UCSD-AML1 (cell line): ENCODE data around the gene HSPA5.
"Not testable (repeated sequence)": the region's sequence is repeated elsewhere in the genome, so short reads cannot be mapped to it uniquely, and the experiment has no call there.

Experiments
- DNase-seq: peaks from one replicate; lab custom pipeline; 2025; ENCODE audit not compliant: unreplicated experiment; lab: John Stamatoyannopoulos, UW

The HSPA5 gene

DNA sequence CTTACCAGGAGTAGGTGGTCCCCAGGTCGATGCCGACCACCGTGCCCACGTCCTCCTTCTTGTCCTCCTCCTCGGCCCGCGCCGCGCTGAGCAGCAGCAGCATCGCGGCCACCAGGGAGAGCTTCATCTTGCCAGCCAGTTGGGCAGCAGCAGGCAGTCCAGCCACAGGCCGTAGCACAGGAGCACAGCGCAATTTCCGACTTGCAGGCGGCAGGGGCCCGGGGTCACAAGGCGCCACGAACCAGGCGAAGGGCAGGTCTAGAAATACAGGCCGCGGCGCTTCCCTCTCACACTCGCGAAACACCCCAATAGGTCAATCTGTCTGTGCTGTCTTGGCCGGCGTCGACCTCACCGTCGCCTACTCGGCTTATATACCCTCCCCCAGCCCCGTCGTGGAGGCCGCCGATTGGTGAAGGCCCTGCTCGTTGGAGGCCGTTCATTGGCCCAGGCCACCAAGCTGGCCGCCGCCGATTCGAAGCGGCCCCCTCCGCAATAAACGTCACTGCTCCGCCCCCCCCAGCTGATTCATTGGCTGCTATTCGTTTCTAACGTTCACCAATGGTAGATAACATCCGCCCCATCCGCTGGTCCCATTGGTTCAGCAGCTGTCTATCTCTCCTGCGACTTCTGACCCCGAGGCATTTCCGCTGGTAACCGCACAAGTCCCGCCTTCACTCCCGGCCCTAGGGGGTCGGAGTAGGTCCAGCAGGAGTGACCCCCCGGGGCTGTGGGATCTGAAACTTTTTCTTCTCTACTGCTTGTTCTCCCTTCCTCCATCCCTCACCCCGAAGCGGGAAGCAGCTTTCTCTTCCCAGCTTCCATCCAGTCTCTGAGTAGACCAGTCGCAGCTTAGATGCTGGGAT lies at the start of gene HSPA5:
TSS of gene HSPA5 (minus strand) at position 344 of the 863 bp plus-strand sequence. CDS start at position 127, 217 bp downstream.
- DNase-seq: peak; percentile 99

DNA sequence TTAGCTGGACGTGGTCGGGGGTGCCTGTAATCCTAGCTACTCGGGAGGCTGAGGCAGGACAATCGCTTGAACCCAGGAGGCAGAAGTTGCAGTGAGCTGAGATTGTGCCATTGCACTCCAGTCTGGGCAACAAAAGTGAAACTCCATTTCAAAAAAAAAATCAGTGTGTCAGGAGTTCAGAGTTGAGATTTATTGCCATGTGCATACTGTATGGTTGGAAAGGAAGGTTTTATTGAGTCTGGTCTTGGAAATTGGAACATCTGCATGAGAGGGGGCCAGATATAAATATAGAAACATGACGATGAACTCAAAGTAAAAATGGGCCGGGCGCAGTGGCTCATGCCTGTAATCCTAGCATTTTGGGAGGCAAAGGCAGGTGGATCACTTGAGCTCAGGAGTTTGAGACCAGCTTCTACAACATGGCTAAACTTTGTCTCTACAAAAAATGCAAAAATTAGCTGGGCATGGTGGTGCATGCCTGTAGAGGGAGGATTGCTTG lies 45.8 kb upstream of the HSPA5 start:
- not testable (repeated sequence) for DNase-seq

DNA sequence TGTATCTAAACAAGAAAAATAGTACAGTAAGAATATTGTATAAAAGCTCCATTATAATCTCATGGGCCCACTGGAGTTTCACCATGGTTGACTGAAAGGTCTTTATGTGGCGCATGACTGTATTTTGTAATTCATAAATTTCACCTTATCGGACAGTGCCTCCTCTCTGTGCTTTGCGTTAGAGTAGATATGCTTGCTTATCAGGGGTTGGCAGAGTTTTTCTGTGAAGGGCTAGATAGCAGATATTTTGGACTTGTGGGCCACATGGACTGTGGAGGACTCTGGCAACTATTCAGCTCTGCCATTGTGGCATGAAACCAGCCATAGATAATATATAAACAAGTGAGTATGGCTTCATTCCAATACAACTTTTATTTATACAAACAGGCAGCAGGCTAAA lies 43.7 kb upstream of the HSPA5 start:
- no peak for DNase-seq

DNA sequence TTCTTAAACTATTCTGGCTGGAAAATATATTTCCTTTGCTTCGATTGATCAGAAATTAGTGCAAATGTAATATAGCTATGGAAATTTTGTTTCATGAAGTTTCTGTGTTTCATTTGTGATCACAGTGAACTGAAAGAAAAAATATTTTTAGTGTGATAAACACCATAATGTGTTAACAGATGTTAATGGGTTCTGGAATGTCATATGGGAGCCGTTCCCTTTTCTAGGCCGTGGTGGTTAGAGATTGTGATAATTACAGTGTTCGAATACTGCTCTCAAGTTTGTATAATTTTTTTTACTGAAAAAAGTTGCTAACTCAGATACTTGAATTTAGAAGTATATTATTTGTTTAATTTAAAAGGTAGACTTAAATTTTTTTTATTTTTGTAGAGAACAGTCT lies 39.8 kb upstream of the HSPA5 start:
- DNase-seq: no peak

DNA sequence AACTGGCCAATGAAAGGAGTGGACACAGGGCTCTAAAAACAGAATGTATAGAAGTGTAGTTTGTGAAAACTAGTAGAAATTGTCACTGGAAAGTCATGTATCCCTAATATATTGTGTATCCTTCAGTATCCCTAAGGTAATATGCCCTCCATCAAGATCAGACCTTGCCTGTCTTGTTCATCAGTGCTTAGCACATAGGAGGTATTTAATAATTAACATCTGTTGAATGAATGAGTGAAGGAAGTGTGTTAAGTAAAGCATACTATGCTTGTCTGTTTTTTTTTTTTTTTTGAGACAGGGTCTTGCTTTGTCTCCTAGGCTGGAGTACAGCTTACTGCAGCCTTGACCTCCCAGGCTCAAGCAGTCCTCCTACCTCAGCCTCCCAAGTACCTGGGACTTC lies 36.3 kb upstream of the HSPA5 start:
- no peak for DNase-seq

DNA sequence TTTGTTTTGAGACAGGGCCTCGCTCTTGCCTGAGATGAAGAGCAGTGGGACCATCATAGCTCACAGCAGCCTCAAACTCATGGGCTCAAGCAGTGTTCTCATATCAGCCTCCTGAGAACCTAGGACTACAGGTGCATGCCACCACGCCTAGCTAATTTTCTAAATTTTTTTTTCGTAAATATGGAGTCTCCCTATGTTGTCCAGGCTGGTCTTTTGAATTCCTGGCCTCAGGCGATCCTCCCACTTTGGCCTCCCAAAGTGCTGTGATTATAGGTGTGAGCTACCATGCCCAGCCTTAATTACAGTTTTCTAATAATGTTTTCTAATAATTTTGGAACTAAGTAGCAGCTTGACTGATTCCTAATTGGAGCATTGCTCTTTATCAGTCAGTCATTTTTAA lies 35.6 kb upstream of the HSPA5 start:
- no peak for DNase-seq

DNA sequence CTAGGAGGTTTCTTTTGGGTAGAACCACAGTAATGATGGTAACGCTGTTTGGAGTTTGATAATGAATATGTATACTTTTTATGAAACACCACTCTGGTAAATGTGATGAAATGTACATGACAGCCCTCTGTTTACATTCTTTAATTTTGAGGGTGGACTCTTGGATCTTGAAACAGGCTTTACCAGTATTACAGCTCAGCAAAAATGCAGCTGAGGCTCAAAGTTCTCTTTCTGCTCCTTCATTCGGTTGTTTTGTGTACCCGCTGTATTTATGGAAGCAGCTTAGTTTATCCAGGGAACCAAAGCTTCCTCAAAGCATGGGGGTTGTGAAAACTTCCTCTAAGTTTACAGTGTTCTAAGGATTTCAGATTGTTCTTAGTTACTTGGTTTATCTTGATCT lies 31.6 kb upstream of the HSPA5 start:
- DNase-seq: no peak

DNA sequence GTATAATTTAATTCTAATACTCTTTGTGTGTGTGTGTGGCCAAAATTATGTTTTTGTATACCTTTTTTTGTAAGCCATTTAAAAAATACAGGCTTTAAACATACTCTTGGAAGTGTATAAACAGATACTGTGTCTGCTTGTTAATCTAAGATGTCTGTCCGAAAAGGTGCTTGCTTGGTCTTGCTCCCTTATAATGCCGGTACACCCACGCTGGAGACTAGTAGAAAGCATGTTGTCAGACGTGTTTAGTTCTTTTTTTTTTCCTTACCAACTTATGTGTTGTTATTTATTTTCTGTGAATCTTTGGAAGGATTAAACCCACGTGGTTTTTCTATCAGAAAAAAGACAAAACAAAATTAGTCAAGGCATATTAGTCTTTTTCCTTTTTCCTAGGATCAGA lies 29.9 kb upstream of the HSPA5 start:
- no peak for DNase-seq

DNA sequence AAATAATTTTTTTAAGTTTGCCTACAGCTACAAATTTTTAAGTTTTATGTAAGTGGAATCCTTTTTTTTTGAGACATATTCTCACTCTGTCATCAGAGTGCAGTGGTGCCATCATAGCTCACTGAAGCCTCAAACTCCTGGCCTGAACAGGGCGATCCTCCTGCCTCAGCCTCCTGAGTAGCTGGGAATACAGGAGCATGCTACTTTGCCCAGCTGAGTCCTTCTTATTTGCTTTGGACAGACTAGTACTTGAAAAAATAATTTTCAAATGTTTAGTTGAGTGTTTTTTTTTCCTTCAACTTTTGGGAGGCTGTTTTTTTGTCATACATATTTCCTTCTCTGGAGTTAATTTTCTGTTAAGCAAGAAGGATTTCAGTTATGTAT lies 27.9 kb upstream of the HSPA5 start:
- no peak for DNase-seq

DNA sequence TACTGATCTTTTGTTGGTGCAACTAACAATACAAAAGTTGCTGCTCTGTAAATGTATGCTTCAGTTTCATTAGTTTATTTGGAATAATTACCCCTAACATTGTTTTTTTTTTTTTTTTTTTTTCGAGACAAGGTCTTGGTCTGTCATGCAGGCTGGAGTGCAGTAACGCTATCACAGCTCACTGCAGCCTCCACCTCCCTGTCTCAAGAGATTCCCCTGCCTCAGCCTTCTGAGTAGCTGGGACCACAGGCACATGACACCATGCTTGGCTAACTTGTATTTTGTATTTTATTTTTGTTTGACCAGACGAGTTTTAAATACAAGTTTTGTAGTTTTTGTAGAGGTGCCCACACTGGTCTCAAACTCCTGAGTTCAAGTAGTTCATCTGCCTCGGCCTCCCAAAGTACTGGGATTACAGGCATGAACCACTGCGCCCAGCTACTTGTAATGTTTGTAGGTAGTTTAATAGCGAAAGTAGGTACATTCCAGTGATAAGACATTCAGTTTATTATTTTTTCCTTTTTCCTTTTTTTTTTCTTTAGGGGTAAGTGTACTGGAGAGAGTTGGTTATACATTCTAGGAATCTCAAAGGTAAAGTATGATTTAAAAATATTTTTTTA lies 27.4 kb upstream of the HSPA5 start:
- no peak for DNase-seq

DNA sequence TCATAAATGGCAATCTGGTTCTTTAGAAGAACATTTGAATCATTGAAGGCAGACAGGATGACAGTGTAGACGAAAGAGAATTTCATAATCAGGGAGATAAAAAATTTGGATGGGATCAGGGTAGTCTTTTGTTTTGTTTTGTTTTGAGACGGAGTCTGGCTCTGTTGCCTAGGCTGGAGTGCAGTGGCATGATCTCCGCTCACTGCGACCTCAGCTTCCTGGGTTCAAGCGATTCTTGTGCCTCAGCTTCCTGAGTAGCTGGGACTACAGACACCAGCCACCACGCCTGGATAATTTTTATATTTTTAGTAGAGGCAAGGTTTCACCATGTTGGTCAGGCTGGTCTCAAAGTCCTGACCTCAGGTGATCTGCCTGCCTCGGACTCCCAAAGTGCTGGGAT lies 22.9 kb upstream of the HSPA5 start:
- DNase-seq: not testable (repeated sequence)

DNA sequence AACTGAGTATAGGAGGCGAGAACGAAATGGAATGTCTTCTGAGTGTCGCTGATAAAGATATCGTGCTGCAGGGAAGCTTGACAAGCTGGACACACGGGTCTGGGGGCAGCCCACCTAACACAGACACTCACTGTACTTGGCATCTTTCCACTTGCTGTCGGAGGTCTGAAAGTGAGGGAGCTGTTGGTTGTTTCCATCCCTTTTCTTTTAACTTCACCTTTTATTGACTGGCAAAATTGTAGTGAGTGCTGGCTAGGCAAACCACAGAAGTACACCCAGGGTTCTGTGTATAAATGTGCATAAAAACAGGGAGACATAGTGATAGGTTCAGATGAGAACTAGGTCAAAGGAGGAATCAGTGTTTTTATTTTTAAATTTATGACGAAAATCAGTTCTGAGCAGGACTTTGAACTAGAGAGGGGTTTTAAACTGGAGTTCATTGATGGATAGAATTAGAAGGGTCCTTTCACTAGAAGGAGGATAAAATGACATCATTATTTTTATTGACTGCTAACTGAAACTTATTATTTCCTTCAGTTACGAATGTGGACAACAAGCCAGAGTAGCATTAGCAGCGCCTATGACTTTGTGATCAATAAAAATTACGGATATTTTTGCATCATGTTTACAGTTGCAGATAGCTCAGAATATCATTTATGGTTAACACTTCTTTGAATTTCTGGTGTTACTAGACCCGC lies 21.3 kb upstream of the HSPA5 start:
- no peak for DNase-seq

DNA sequence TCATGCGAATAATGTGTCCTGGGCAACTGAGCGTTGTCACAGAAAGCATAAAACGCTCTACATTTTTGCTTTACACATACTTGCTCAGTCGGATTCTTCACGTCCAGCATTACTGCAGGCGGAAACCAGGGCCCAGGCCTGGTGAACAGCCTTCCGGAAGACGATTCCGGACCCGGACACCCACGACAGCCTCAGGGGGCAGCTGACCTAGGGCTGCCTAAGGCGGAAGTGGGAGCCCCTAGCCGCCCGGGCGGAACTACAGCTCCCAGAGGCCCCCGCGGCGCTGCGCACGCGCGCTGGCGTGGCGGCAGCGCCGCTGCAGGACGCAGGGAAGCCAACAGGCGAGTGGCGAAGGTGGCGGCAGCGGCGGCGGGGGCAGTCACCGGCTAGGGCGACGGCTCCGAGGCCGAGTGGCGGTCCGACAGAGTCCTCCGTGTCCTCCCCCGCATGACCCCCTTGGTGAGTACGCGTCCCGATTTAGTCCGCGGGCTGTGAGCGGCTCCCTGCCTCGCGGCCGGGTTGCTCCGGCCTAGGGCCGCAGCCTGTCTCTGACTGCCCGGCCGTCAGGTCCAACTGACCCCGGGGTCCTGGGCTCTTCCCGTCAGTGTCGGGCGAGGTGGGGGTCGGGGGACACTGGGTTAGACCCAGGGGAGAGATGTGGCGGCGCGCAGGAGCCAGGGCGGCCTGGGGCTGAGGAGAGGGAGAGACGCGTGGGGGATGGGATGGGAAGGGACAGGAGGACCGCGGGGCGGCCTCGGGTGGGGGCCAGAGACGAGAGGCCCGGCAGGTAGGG lies 20.6 kb upstream of the HSPA5 start, which contains the start of gene GAPVD1:
TSS of gene GAPVD1 (plus strand) at position 326 of the 793 bp plus-strand sequence. CDS start 37,096 bp downstream, outside the sequence.
- peak; percentile 97 for DNase-seq

DNA sequence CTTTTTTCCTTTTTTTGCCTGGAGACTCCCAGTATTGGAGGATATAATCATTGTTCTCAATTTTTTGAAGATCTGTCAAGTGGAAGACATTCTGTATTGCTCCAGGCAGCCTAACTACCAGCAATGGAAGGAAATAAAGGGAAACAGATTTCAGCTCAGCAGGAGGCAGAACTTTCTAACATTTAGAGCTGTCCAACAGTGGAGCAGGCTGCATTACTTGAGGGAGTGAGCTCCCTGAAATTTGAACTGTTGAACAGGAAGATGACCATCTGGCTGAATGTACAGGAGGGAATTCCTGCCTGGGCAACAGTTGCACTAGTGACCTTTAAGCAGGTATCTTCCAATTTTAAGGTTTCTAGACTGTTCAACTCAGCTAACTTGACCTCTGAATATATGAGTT lies 19.4 kb upstream of the HSPA5 start:
- DNase-seq: no peak

DNA sequence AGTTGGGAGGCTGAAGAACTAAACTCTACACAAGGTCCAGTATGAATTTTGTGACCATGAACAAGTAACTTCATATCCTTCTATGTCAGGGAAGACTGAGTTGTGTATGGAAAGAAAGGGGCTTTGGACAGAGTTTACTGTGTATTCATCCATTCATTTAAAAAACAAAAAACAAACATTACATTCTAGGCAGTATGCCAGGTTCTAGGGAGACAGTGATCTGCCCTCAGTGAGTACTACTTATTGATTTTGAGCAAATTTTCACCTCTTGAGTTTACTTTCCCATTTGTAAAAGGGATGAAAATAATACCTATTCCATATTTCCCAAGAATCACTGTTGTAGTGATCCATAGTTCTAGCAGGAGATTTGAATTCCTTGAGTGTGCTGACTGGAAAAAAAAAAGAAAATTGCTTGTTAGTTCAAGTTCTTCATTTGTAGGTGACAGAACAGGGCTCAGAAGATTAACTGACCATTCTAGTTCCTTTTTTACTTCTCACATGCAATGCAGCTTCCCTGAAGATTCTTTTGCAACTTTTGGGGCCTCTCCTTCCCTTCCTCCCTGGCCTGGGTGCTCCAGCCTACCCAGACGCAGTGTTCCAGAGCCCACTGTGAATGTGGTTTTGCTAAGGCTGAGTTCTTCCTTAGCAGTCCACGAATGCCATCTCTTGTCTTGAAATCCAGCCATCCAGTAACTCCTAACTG lies 17.8 kb upstream of the HSPA5 start:
- DNase-seq: peak; percentile 40

DNA sequence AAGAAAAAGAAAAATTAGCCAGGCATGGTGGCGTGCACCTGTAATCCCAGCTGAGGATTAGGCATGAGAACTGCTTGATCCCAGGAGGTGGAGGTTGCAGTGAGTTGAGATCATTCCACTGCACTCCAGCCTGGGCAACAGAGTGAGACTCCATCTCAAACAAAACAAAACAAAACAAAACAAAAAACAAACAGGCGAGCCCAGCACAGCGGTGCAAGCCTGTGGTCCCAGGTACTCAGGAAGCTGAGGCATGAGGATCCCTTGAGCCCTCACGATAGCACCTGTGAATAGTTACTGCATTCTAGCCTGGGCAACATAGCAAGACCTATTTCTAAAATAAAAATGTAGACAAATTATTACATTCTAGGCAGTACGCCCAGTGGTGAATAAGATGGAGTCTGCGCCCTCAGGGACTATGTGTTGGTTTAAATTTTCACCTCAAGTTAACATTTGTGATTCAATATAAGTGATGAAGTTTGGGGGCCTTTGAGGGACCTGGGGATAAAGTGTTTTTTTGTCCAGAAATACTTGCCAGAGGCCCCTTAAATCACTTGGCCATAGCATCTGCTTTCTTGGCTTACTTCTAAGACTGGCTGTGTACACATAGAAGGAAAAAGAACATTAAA lies 17.1 kb upstream of the HSPA5 start:
- no peak for DNase-seq

DNA sequence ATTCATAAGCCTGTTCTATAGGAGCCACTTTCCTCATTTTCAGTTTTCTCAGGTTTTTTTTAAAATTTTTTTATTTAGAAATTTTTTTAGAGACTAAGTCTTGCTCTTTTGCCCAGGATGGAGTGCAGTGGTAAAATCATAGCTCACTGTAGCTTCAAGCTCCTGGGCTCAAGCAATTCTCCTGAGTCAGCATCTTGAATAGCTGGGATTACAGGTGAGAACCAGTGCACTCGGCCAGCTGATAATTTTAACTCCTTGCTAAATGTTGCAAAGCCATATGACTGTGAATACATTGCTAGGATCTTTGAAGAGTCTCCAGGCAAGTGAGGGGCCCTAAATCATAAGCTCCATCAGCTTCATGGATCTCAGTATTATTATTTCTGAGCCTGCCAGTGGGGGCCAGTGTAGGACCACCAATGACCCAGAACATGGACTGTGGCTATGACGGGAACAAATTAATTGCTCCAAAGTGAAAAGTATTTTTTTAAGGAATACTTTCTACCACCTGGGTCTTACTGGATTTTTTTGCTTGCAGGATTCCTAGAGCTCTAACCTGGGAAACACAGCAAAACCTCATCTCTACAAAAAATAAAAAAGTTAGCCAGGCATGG lies 14.7 kb upstream of the HSPA5 start:
- DNase-seq: peak; percentile 24

DNA sequence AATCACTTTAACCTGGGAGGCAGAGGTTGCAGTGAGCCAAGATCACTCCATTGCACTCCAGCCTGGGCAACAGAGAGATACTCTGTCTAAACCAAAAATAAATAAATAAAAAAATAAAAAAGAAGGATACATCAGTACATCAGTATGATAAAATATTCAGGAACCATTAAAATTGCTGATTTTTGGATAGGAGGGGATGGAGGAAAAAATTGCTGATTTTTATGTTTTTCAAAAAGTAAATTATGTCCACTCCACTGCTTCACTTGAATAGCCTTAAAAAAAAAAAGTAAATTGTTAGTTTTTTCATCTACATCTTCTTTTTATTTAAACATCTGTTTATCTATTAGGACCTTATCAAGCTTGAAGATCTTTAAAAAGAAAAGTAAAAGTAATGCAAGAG lies 13.1 kb upstream of the HSPA5 start:
- no peak for DNase-seq

DNA sequence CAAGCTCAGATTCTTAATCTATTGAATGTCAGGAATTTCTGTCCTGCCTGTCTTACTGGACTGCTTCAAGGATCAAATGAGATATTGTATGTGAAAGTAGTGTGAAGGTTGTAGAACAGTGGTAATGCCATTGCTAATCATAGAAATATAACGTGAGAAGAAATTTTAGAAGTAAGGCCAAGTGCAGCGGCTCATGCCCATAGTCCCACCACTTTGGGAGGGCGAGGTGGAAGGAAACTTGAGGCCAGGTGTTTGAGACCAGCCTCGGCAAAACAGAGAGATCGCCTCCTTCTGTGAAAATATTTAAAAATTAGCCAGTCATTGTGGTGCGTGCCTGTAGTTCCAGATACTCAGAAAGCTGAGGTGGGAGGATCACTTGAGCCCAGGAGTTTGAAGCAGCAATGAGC lies 5.1 kb upstream of the HSPA5 start:
- no peak for DNase-seq
